ENCODE results near the gene CYP19A1. TPM values are rescaled to one million over a fixed set of nuclear protein-coding genes. Genes with fewer than 3 reads are reported as not detected.

Gene CYP19A1
- total RNA-seq, 1 donor from 2014 or later: not detected

GRCh38 chr15:51335087-51335486 lies 3.3 kb downstream of the CYP19A1 start:
- no peak overlapping the region for H3K4me3 Mint-ChIP-seq (ENCODE audit: unreplicated experiment)
- H3K4me1 Mint-ChIP-seq (ENCODE audit: unreplicated experiment): no peaks in the 10 kb centered on the region
- H3K27me3 Mint-ChIP-seq (ENCODE audit: unreplicated experiment): peaks cover 8% of the 10 kb centered on the region
- H3K36me3 Mint-ChIP-seq (ENCODE audit: low read depth, unreplicated experiment): no peaks in the 10 kb centered on the region
- no peak overlapping the region for H3K27ac Mint-ChIP-seq (ENCODE audit: unreplicated experiment)
- H3K9me3 Mint-ChIP-seq (ENCODE audit: unreplicated experiment): no peaks in the 10 kb centered on the region
- no peak for TF ChIP-seq CTCF (IDR thresholded peaks at IDR 0.05; ENCODE audit: unreplicated experiment)
- DNase-seq (ENCODE audit: low spot score): no peak

GRCh38 chr15:51334011-51334451 lies 4.4 kb downstream of the CYP19A1 start:
- Mint-ChIP-seq H3K27me3 (ENCODE audit: unreplicated experiment) (peaks cover 4% of the 10 kb centered on the region), H3K4me1 (ENCODE audit: unreplicated experiment) (no peaks in the 10 kb centered on the region), H3K27ac (ENCODE audit: unreplicated experiment) (no peak overlapping the region), H3K4me3 (ENCODE audit: unreplicated experiment) (no peak overlapping the region), H3K36me3 (ENCODE audit: low read depth, unreplicated experiment) (no peaks in the 10 kb centered on the region), H3K9me3 (ENCODE audit: unreplicated experiment) (no peaks in the 10 kb centered on the region)
- no peak for DNase-seq (ENCODE audit: low spot score)
- TF ChIP-seq CTCF (IDR thresholded peaks at IDR 0.05; ENCODE audit: unreplicated experiment): no peak

DNA sequence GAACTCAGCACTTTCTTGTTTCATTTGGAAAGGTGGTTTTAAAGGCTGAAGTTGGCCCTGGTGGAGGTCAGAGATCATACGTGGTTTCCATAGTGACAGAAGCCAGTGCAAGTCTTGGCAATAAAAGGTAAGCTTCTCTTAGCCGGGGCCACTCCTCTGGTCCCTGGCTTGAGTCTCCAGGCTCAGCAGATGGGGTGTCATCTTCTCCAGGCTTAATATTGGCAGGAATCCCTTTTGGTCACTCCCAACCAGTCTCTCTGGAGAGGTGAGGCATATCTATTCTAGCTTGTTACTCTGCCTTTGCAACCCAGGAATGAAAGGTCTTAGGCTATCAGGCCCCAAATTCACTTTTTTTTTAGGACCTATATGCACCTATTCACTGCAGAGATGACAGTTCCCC lies 4.8 kb downstream of the CYP19A1 start:
- Mint-ChIP-seq H3K27ac (ENCODE audit: unreplicated experiment) (no peak overlapping the region), H3K36me3 (ENCODE audit: low read depth, unreplicated experiment) (no peaks in the 10 kb centered on the region), H3K4me3 (ENCODE audit: unreplicated experiment) (no peak overlapping the region), H3K9me3 (ENCODE audit: unreplicated experiment) (no peaks in the 10 kb centered on the region), H3K27me3 (ENCODE audit: unreplicated experiment) (peaks cover 4% of the 10 kb centered on the region), H3K4me1 (ENCODE audit: unreplicated experiment) (no peaks in the 10 kb centered on the region)
- no peak for TF ChIP-seq CTCF (IDR thresholded peaks at IDR 0.05; ENCODE audit: unreplicated experiment)
- DNase-seq (ENCODE audit: low spot score): no peak

DNA sequence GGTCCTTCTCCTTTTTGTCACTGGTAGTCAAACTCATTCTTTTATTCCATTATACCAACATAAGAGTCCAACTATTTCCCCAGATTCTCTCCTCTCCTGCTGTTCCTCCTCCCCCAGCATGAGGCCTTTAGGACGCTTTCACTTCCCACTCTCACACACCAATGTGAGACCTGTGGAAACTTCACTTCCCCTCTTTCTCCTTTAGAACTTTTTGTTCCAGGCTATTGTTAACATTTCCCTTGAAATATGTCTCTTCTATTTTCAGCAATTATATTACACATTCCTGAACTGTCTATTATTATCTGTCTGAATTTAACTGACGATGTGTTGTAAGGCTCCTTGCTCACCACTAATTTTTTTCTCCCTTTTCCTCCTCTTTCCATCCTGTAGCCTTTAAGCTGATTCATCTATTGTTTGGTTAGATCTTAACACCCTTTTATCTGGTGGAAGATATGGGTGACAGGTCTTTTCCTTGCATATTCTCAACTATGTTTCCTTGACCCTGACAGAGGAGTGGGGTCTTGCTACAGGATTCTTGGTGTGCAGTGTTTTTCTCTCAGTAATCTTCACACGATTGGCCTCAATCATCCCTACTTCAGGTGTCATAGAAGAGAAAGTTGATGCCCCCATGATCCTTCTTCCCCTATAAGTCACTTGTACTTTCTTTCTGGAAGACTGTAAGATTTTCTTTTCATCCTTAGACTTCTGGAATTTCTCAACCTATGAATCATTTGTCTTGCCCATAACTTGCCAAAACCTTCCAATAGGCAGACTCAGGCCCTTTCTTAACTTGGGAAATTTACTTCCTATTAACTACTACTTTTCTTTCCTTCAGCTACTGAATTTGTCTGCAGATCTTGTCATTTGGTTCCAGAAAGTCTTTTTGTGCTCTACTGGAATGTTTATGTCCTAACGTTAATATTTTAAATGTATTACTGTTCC lies 5.9 kb downstream of the CYP19A1 start:
- peaks cover 3% of the 10 kb centered on the region for H3K27me3 Mint-ChIP-seq (ENCODE audit: unreplicated experiment)
- no peak overlapping the region for H3K4me3 Mint-ChIP-seq (ENCODE audit: unreplicated experiment)
- no peaks in the 10 kb centered on the region for H3K9me3 Mint-ChIP-seq (ENCODE audit: unreplicated experiment)
- no peak for TF ChIP-seq CTCF (IDR thresholded peaks at IDR 0.05; ENCODE audit: unreplicated experiment)
- no peak for DNase-seq (ENCODE audit: low spot score)
- no peaks in the 10 kb centered on the region for H3K4me1 Mint-ChIP-seq (ENCODE audit: unreplicated experiment)
- no peak overlapping the region for H3K27ac Mint-ChIP-seq (ENCODE audit: unreplicated experiment)
- no peaks in the 10 kb centered on the region for H3K36me3 Mint-ChIP-seq (ENCODE audit: low read depth, unreplicated experiment)

DNA sequence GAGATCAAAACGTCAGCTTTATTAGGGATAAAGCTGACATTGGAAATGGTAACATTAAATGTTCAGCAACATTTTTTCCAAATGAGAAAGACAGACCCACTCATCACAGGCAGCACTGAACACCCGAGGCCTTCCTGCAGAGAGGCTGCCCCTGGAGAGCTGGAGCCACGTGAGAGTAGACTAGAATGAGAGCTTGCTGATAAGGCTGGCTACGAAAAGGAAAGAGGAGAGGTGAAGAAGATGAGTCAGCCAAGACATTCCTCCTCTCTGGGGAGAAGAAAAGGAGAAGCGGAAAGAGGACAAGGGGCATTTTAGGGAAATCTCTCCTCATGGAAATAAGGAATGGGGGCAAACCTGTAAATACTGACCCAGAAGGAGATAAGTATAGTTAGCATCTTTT lies 7.3 kb downstream of the CYP19A1 start:
- Mint-ChIP-seq H3K4me1 (ENCODE audit: unreplicated experiment) (no peaks in the 10 kb centered on the region), H3K36me3 (ENCODE audit: low read depth, unreplicated experiment) (no peaks in the 10 kb centered on the region), H3K27me3 (ENCODE audit: unreplicated experiment) (peaks cover 1% of the 10 kb centered on the region), H3K27ac (ENCODE audit: unreplicated experiment) (no peak overlapping the region), H3K4me3 (ENCODE audit: unreplicated experiment) (no peak overlapping the region), H3K9me3 (ENCODE audit: unreplicated experiment) (no peaks in the 10 kb centered on the region)
- no peak for TF ChIP-seq CTCF (IDR thresholded peaks at IDR 0.05; ENCODE audit: unreplicated experiment)
- DNase-seq (ENCODE audit: low spot score): no peak
